GM23338 (cell line): Measurements from ENCODE around the gene ZNF485. TPM values are rescaled to one million over a fixed set of nuclear protein-coding genes. Genes with fewer than 3 reads are reported as not detected.

ENCODE experiments used
- ATAC-seq: fragments of 200-7000 bp; cut with Tn5 transposase; 3 replicates; pipeline ENCODE4 v1.9.1; 2020
- DNase-seq: peaks from one replicate; pipeline ENCODE4 v3.0.0-alpha.2; 2015; ENCODE audit warnings: low spot score
- H2AFZ ChIP-seq: fragments of 200-600 bp; sonication (generic); 2 replicates; pipeline ENCODE4 v1.8.0; 2016; ENCODE audit warnings: antibody characterized with exemption, mild to moderate bottlenecking, moderate library complexity
- H3F3A ChIP-seq: fragments of 200-600 bp; sonication (generic); replicated peaks from 2 replicates; pipeline ENCODE4 v1.8.0; 2017; ENCODE audit warnings: antibody characterized with exemption, mixed run types, low read depth
- H3K27ac ChIP-seq: fragments of 200-600 bp; sonication (generic); 2 replicates; pipeline ENCODE4 v1.6.1; 2016; ENCODE audit warnings: low read depth
- H3K27me3 ChIP-seq: fragments of 200-600 bp; sonication (generic); 2 replicates; pipeline ENCODE4 v1.8.0; 2016; ENCODE audit warnings: mild to moderate bottlenecking, mixed run types, moderate library complexity; ENCODE audit not compliant: insufficient read depth
- H3K36me3 ChIP-seq: fragments of 200-600 bp; sonication (generic); 2 replicates; pipeline ENCODE4 v1.8.0; 2016; ENCODE audit warnings: mild to moderate bottlenecking; ENCODE audit not compliant: insufficient read depth
- H3K4me1 ChIP-seq: fragments of 200-600 bp; sonication (generic); 2 replicates; pipeline ENCODE4 v1.8.0; 2016; ENCODE audit warnings: mild to moderate bottlenecking, moderate library complexity; ENCODE audit not compliant: insufficient read depth
- H3K4me2 ChIP-seq: fragments of 200-600 bp; sonication (generic); 2 replicates; pipeline ENCODE4 v1.7.1; 2017; ENCODE audit warnings: mixed run types
- H3K4me3 ChIP-seq: fragments of 200-600 bp; sonication (generic); 2 replicates; pipeline ENCODE4 v1.6.1; 2016; ENCODE audit warnings: mixed run types
- H3K79me2 ChIP-seq: fragments of 200-600 bp; sonication (generic); replicated peaks from 2 replicates; pipeline ENCODE4 v1.8.0; 2017; ENCODE audit warnings: mild to moderate bottlenecking; ENCODE audit not compliant: insufficient read depth
- H3K9me2 ChIP-seq: fragments of 200-600 bp; sonication (generic); 2 replicates; pipeline ENCODE4 v1.8.0; 2017; ENCODE audit not compliant: insufficient read depth
- H4K20me1 ChIP-seq: fragments of 200-600 bp; sonication (generic); replicated peaks from 2 replicates; pipeline ENCODE4 v1.8.0; 2017; ENCODE audit warnings: mild to moderate bottlenecking; ENCODE audit not compliant: insufficient read depth
- H3K27ac Mint-ChIP-seq: 2 replicates; pipeline ENCODE4 v1.8.0; 2020; ENCODE audit warnings: inconsistent platforms, mild to moderate bottlenecking, moderate library complexity, mixed read lengths
- H3K27me3 Mint-ChIP-seq: 3 replicates; pipeline ENCODE4 v1.8.0; 2022; ENCODE audit warnings: low read depth, mild to moderate bottlenecking, moderate library complexity, mixed read lengths, inconsistent platforms; ENCODE audit not compliant: insufficient read depth, poor library complexity
- H3K36me3 Mint-ChIP-seq: 3 replicates; pipeline ENCODE4 v1.8.0; 2021; ENCODE audit warnings: low read depth, mild to moderate bottlenecking, inconsistent platforms, moderate library complexity, mixed read lengths
- H3K4me1 Mint-ChIP-seq: 3 replicates; pipeline ENCODE4 v1.8.0; 2020; ENCODE audit warnings: mild to moderate bottlenecking, inconsistent platforms, mixed read lengths
- H3K4me3 Mint-ChIP-seq: 3 replicates; pipeline ENCODE4 v1.8.0; 2021; ENCODE audit warnings: moderate library complexity, mild to moderate bottlenecking, inconsistent platforms, mixed read lengths
- H3K9me3 Mint-ChIP-seq: 3 replicates; pipeline ENCODE4 v1.8.0; 2020; ENCODE audit warnings: moderate library complexity, mild to moderate bottlenecking, inconsistent platforms, mixed read lengths
- CREB1 ChIP-seq: fragments of 250-450 bp; sonication (Bioruptor Pico); IDR thresholded peaks from 2 replicates; pipeline ENCODE4 v1.5.0; 2020; ENCODE audit warnings: low read depth, mild to moderate bottlenecking, moderate library complexity
- CTCF ChIP-seq, 2 experiments: fragments of 200-600 bp in 1 of 2; sonication (generic) in 1 of 2; conservative IDR thresholded peaks; 2 replicates each; pipeline versions ENCODE4 v1.5.1 to v1.6.1; 2016 to 2017; ENCODE audit warnings: antibody characterized with exemption in 2 of 2, low read depth in 2 of 2, mild to moderate bottlenecking in 2 of 2, moderate library complexity in 1 of 2
- ETS1 ChIP-seq: IDR thresholded peaks from 2 replicates; pipeline ENCODE4 v1.6.1; 2016; ENCODE audit warnings: antibody characterized with exemption
- EZH2 ChIP-seq: fragments of 200-600 bp; sonication (generic); IDR thresholded peaks from one replicate; pipeline ENCODE4 v1.8.0; 2017; ENCODE audit warnings: antibody characterized with exemption, mild to moderate bottlenecking, low read depth; ENCODE audit not compliant: unreplicated experiment
- EZH2phosphoT487 ChIP-seq: fragments of 200-600 bp; sonication (generic); IDR thresholded peaks from one replicate; pipeline ENCODE4 v1.8.1; 2018; ENCODE audit warnings: antibody characterized with exemption; ENCODE audit not compliant: unreplicated experiment
- JUNB ChIP-seq: IDR thresholded peaks from one replicate; pipeline ENCODE4 v1.6.1; 2016; ENCODE audit warnings: antibody characterized with exemption; ENCODE audit not compliant: unreplicated experiment
- ZNF114 ChIP-seq: fragments of 250-450 bp; sonication (Bioruptor Pico); IDR thresholded peaks from 2 replicates; pipeline ENCODE4 v1.5.0; 2020; ENCODE audit warnings: mild to moderate bottlenecking, moderate library complexity
- ZNF331 ChIP-seq: fragments of 250-450 bp; sonication (Bioruptor Pico); IDR thresholded peaks from 2 replicates; pipeline ENCODE4 v1.5.0; 2020; ENCODE audit warnings: low read depth, mild to moderate bottlenecking, moderate library complexity
- ZNF462 ChIP-seq: fragments of 250-450 bp; sonication (Bioruptor Pico); IDR thresholded peaks from 2 replicates; pipeline ENCODE4 v1.5.0; 2020; ENCODE audit warnings: mild to moderate bottlenecking, moderate library complexity
- polyA plus RNA-seq: library from polyadenylated mRNA; unstranded; fragments of >200 nt; fragmentation: Nextera tagmentation; extraction: Ambion mirVana; gene quantifications from 2 replicates; pipeline ENCODE4 v1.2.1, GENCODE V29; 2016
- total RNA-seq: library from RNA; depleted of rRNA; stranded (reverse); fragments of >200 nt; shearing (Covaris generic); gene quantifications from 2 replicates; pipeline ENCODE4 v1.2.3, GENCODE V29; 2014

ZNF485 gene
- total and polyA plus RNA-seq, 2 experiments from 2014 or later: 5.7 to 7.8 TPM

- no peak for TF ChIP-seq ETS1
- TF ChIP-seq CREB1: no peak
- TF ChIP-seq ZNF114 (CRISPR knock-in tag): no peak
- no peak for TF ChIP-seq EZH2
- no peak for TF ChIP-seq ZNF462 (CRISPR knock-in tag)
- TF ChIP-seq EZH2phosphoT487: no peak
Observed at GRCh38 chr10:43666552-43666951, 60.3 kb downstream of the ZNF485 start (continued).

- Mint-ChIP-seq H3K27ac (no peak overlapping the region), H3K27me3 (peaks cover 4% of the 10 kb centered on the region), H3K4me3 (peak overlapping the region; percentile 47; the same call in 2 of the 3 replicates), H3K9me3 (peaks cover 10% of the 10 kb centered on the region; the same call in 1 of the 3 replicates), H3K4me1 (no peaks in the 10 kb centered on the region), H3K36me3 (no peaks in the 10 kb centered on the region; the same call in 2 of the 3 replicates)
- no peaks in the 10 kb centered on the region for H4K20me1 ChIP-seq
- H3K9me2 ChIP-seq: no peaks in the 10 kb centered on the region
- H3K27ac ChIP-seq: no peak overlapping the region
- peak overlapping the region; percentile 99 for H2AFZ ChIP-seq
- TF ChIP-seq CTCF (conservative IDR thresholded peaks at IDR 0.05; ENCODE audit: low read depth in 2 of 2) (peak; percentile 46 to 56), JUNB (no peak), EZH2 (peak; percentile 21), ZNF331 (no peak)
- ATAC-seq (peak; percentile 91), DNase-seq (peak; percentile 79)
- H3F3A ChIP-seq: no peaks in the 10 kb centered on the region
- no peaks in the 10 kb centered on the region for H3K79me2 ChIP-seq
- no peaks in the 10 kb centered on the region for H3K36me3 ChIP-seq
- H3K27me3 ChIP-seq: peaks cover 14% of the 10 kb centered on the region
- peak overlapping the region; percentile 64 for H3K4me3 ChIP-seq
- peak overlapping the region; percentile 92 for H3K4me2 ChIP-seq
- H3K4me1 ChIP-seq: no peaks in the 10 kb centered on the region
Observed at GRCh38 chr10:43667317-43667731, 61.1 kb downstream of the ZNF485 start.
